ENCODE results near the gene TMEM250. TPM values are rescaled to one million over a fixed set of nuclear protein-coding genes. Genes with fewer than 3 reads are reported as not detected.

Gene TMEM250
- total RNA-seq, 1 donor from 2014 or later: 37.5 TPM

DNA sequence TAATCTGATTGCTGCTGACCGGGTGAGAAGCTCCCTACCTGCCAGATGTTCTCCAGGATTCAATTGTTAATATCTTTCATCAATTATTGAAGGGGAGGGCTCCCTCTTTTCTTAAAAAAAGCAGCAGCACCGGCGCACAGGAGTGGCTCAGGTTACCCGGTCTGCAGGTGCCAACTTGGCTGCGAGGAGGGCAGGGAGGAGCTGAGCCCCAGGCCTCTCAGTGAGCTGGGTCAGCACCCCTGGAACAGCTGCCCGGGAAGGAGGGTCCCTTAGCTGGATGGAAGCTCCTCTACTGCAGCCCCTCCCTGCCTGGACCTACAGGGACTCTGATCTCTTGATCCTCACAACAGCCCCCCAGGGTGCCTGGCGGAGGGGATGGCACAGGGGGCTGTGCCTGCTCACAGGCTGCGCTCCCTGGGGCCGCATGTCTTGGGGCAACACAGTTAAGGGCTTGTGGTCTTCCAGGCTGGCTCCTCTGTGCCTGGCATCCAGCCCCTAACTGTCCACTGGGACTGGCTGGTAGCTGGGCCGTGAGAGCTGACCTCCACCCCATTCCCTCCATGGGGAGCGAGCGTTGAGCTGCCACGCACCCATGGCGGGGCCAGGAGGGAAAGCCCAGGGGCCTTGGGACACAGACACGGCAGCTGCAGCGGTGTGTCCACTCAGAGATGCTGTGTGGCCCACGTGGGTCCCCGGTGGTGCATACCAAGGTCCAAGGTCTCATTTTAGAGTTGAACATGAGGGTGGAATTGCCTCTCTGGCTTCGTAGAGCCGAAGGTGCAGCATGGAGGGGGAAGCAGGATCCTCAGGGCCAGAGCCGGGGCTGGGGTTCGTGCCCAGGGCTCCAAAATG, 28.6 kb upstream of the TMEM250 start:
- TF ChIP-seq, protein P1, sequence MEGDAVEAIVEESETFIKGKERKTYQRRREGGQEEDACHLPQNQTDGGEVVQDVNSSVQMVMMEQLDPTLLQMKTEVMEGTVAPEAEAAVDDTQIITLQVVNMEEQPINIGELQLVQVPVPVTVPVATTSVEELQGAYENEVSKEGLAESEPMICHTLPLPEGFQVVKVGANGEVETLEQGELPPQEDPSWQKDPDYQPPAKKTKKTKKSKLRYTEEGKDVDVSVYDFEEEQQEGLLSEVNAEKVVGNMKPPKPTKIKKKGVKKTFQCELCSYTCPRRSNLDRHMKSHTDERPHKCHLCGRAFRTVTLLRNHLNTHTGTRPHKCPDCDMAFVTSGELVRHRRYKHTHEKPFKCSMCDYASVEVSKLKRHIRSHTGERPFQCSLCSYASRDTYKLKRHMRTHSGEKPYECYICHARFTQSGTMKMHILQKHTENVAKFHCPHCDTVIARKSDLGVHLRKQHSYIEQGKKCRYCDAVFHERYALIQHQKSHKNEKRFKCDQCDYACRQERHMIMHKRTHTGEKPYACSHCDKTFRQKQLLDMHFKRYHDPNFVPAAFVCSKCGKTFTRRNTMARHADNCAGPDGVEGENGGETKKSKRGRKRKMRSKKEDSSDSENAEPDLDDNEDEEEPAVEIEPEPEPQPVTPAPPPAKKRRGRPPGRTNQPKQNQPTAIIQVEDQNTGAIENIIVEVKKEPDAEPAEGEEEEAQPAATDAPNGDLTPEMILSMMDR (conservative IDR thresholded peaks at IDR 0.05; ENCODE audit: low read depth, low read length): no peak
- no peak overlapping the region for H3K4me3 ChIP-seq (ENCODE audit: low read depth, low read length)
- no peak for DNase-seq (ENCODE audit: low read depth)

DNA sequence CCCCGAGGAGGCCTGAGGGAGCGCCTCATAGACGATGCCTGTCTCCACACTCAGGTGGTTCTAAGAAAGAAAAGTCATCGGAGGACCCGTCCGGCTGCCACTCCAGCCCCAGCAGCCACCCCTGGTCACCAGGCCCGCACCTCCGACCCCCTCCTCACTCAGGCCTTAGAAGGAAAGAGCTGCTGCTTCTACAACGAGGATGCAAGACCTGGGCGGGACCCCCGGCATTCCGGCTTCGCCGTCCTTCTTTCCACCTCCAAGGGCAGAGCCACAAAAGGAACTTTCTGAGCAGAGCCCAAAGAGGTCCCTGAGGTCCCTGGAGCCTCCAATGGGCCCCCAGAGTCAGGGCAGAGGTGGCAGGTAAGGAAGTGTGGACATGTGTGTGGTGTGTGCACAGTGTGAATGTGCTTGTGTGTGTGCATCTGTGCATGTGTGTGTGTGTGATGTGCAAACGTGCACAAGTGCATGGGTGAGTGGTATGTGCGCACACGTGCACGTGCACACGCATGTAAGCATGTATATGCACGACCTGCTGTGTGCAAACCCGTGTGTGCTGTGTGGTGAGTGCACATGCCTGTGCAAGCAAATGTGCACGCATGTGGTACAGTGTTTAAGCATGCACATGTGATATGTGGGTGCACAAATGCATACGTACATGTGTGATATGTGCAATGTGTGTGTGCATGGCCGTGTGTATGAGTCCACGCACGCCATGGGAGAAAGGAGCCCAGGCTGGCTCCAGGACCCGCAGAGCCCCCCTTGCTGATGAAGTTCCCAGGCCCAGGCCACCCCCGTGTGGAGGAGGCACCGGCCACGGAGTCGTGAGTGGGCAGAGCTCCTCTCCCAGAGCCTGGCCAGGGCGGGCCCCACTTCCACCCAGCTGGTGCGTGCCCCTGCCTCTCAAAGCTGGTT, 27.7 kb upstream of the TMEM250 start:
- TF ChIP-seq, protein P1 (conservative IDR thresholded peaks at IDR 0.05; ENCODE audit: low read depth, low read length): no peak
- DNase-seq (ENCODE audit: low read depth): no peak

DNA sequence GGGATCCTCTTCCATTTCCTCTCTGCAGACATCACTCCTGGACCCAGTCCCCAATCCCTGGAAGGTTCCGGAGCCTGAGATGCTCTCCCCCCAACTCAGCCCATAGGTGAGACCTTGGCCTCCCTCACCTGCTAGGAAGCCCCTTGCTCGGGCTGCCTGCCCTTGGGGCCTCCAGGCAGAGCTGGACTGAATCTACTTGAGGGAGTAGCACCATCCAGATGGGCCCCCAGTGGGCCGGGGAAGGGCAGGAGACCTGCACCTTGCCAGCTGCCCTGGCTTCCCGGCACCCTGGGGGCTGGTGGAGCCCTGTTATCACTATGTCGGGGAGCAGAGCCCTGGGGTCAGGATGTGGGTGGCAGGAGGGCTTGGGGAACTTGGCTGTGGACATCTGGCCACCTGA, 26.9 kb upstream of the TMEM250 start:
- no peak overlapping the region for H3K4me3 ChIP-seq (ENCODE audit: low read depth, low read length)
- TF ChIP-seq, protein P1 (conservative IDR thresholded peaks at IDR 0.05; ENCODE audit: low read depth, low read length): no peak
- no peak for DNase-seq (ENCODE audit: low read depth)

More for the DNA sequence above, 27.7 kb upstream of the TMEM250 start:
- H3K4me3 ChIP-seq (ENCODE audit: low read depth, low read length): no peak overlapping the region

DNA sequence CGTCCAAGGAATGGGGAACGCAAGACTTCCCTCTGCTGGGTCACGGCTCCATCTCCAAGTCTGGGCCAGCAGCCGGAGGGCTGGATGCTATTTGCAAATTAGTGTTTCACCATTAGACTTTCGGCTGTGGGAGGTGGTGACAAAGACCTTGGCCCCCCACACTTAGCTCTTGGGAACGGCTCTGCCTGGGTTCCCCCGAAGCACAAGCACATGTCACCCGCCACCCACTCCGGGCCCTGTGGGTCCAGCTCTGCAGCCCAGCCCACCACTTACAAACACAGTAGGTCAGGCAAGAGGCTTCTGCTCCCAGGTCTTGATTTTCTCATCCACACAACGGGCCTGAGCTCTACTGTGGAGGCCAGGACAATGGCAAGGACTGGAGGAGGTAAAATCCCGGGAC, 25.8 kb upstream of the TMEM250 start:
- no peak for DNase-seq (ENCODE audit: low read depth)

DNA sequence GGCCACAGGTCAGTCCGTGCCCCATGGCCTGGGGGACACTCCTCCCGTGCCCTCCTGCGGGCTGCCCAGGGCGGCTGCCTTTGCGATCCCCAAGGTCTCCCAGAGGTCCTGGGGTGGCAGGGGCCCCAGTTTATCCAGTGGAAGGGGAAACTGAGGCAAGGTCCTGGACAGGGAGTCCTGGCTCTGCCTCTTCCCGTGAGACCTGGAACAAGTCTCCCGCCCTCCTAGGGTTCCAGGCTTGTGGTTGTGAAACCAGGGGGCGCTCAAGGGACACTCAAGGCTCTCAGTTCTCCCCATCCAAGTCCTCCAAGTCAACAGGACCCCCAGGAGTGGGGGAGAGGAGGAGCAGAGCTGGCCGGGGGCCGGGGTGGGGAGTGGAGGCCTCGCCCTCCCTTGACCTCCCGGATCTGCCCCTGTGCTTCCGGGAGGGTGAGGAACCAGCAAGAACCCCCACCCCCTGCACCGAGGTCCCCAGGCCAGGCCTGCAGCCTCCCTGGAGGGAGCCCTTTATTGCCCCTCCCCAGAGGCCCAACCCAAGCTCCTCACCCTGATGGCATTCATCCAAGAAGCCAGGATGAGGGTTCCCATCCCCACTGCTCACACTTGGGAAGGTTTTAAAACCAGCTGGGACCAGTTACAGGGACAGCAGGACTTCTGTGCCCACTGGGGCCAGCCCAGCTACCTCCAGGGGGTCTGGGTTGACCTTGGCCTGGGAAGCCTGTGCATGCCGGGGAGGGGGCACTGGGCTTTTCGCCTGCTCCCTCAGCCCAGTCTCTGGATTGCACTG, 24.7 kb upstream of the TMEM250 start:
- TF ChIP-seq, protein P1 (conservative IDR thresholded peaks at IDR 0.05; ENCODE audit: low read depth, low read length): peak; percentile 59
- no peak overlapping the region for H3K4me3 ChIP-seq (ENCODE audit: low read depth, low read length)
- no peak for DNase-seq (ENCODE audit: low read depth)

More for the DNA sequence above, 25.8 kb upstream of the TMEM250 start:
- TF ChIP-seq, protein P1 (conservative IDR thresholded peaks at IDR 0.05; ENCODE audit: low read depth, low read length): no peak
- H3K4me3 ChIP-seq (ENCODE audit: low read depth, low read length): no peak overlapping the region

DNA sequence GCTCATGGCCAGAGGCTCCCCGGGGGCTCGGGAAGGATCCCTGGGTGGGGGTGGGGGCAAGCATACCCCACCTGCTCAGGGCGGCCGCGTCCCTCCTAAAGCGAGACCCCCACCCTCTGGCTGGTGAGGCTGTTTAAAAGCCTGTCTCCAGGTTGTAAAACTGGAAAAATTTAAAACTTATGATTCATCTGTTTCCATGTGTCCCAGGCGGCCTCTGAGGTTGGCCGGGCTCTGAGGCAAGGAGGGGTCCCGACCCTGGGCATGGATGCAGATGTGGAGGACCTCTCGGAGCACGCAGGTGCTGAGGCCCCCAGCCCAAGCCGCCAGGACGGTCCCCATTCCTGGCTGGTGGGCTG, 24.2 kb upstream of the TMEM250 start:
- H3K4me3 ChIP-seq (ENCODE audit: low read depth, low read length): no peak overlapping the region
- TF ChIP-seq, protein P1 (conservative IDR thresholded peaks at IDR 0.05; ENCODE audit: low read depth, low read length): no peak
- no peak for DNase-seq (ENCODE audit: low read depth)

Measured in epithelial cell of proximal tubule (primary cell).